ENCODE results near the gene IL23A. TPM values are rescaled to one million over a fixed set of nuclear protein-coding genes. Genes with fewer than 3 reads are reported as not detected.

Gene IL23A
- total RNA-seq, 1 experiment from 2014 or later = 2.0 TPM

GRCh38 chr12:56375598-56376434 is 37.1 kb downstream of the IL23A start:
- no peak overlapping the region for H2BK15ac ChIP-seq (ENCODE audit: low read depth, low read length)
- H3K4me1 Mint-ChIP-seq = peaks cover 10 to 15% of the 10 kb centered on the region in 2 experiments
- H3K36me3 Mint-ChIP-seq (ENCODE audit: insufficient read depth in 1 of 3, low read depth in 3 of 3) = peaks cover 0 to 3% (median 0%) of the 10 kb centered on the region in 3 experiments; a peak in 2 of 7 replicates
- H3K27me3 ChIP-seq (ENCODE audit: insufficient read depth, low read length) = no peaks in the 10 kb centered on the region
- WGBS (ENCODE audit: extremely low coverage, insufficient read length, low lambda C conversion rate) = no CpG with 5 or more reads among the region's 11 CpGs
- H3K4me2 ChIP-seq (ENCODE audit: insufficient read depth, insufficient read length, low read length) = no peak overlapping the region
- no peak for DNase-seq
- H4K5ac ChIP-seq (ENCODE audit: insufficient read length, low read depth, low read length) = no peak overlapping the region
- no peak overlapping the region for H3K23ac ChIP-seq (ENCODE audit: insufficient read length, low read depth, low read length)
- H4K8ac ChIP-seq (replicated peaks; ENCODE audit: insufficient read length, low read depth, low read length) = no peak overlapping the region
- no peak overlapping the region for H3K4ac ChIP-seq (ENCODE audit: low read depth, low read length)
- H4K91ac ChIP-seq (ENCODE audit: insufficient read length, low read depth, low read length) = no peak overlapping the region
- no peak for TF ChIP-seq CTCF (conservative IDR thresholded peaks at IDR 0.05)
- no peak overlapping the region for H3K14ac ChIP-seq (ENCODE audit: insufficient read depth, low read length)
- H3K9me3 Mint-ChIP-seq = peaks cover 10% of the 10 kb centered on the region in 2 experiments; a peak in 4 of 5 replicates
- no peak overlapping the region for H2BK5ac ChIP-seq (ENCODE audit: insufficient read length, low read length)
- no peak overlapping the region for H3K18ac ChIP-seq (ENCODE audit: insufficient read length, low read depth, low read length)
- H3K79me2 ChIP-seq (ENCODE audit: insufficient read depth, low read length) = no peaks in the 10 kb centered on the region
- no peak overlapping the region for H3K9ac ChIP-seq (ENCODE audit: extremely low read depth, insufficient read length, low read length)
- H2BK20ac ChIP-seq (ENCODE audit: low read depth, low read length, poor library complexity, severe bottlenecking) = no peak overlapping the region
- no peak overlapping the region for H3K56ac ChIP-seq (ENCODE audit: insufficient read length, low read depth, low read length)
- no peak overlapping the region for H3T11ph ChIP-seq (ENCODE audit: low read length)
- H3K4me3 Mint-ChIP-seq = no peak overlapping the region
- no peaks in the 10 kb centered on the region for H3K79me1 ChIP-seq (ENCODE audit: insufficient read depth, low read depth, low read length, poor library complexity, severe bottlenecking)
- H3K4me1 ChIP-seq (ENCODE audit: insufficient read depth, low read length) = no peaks in the 10 kb centered on the region
- H2BK120ac ChIP-seq (ENCODE audit: low read depth, low read length, poor library complexity, severe bottlenecking) = no peak overlapping the region
- no peak overlapping the region for H3K27ac ChIP-seq (ENCODE audit: insufficient read length, low read depth, low read length)
- no peak overlapping the region for H2AK5ac ChIP-seq (ENCODE audit: insufficient read length, low read length)
- no peaks in the 10 kb centered on the region for H3K9me3 ChIP-seq (ENCODE audit: control insufficient read depth, low read depth, low read length)
- H3K27me3 Mint-ChIP-seq (ENCODE audit: low read depth) = peaks cover 4% of the 10 kb centered on the region; the same call in 1 of the 2 replicates
- H2AFZ ChIP-seq (ENCODE audit: low read length) = no peak overlapping the region
- no peaks in the 10 kb centered on the region for H4K20me1 ChIP-seq (ENCODE audit: control insufficient read depth, insufficient read depth, insufficient read length)
- H2BK12ac ChIP-seq (ENCODE audit: insufficient read length, low read depth, low read length) = no peak overlapping the region
- H3K27ac Mint-ChIP-seq = no peak overlapping the region
- no peaks in the 10 kb centered on the region for H3K23me2 ChIP-seq (ENCODE audit: insufficient read length, low read depth, low read length, poor library complexity, severe bottlenecking)
